ENCODE results near the gene EPS8.

EPS8 gene

DNA sequence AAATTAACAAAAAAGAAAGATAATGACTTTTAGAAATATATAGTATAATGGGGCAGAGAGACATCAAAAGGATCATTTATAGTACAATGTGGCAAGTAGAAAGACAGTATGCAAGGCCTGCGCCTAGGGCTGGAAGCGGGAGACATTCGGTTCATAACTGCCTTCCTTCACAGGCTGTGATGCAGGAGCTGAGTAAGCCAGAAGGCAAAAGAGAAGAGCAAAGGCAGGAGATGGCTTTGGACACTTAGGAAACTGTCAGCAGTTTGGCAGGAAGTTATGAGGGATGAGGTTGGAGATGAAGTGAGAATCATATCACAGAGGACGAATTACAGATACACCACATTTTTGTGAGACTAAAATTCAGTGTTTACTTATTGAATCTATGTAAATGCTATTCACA is 97.8 kb downstream of the EPS8 start:
- DNase-seq (ENCODE audit: low read depth, low spot score): no peak

- DNase-seq (ENCODE audit: low read depth, low spot score): no peak
Measured at GRCh38 chr12:15690320-15690719, 98.9 kb downstream of the EPS8 start.

DNA sequence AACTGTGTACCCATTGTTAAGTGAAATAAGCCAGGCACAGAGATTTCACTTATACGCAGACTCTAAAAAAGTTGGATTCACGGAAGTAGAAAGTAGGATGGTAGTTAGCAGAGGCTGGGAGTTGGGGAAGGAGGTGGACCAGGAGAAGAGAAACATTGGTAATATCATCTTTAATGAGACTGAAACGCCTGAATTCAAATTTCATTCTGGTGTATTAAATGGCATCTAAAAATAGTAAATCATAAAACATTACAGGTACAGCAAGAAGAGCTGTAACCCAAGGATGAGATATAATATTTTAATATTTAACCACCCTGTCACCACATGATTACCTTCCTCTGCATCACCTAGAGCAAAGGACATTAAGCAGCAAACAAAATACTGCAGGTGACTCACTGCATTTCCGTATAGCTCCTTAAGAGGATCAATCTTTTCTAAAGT is 99.4 kb downstream of the EPS8 start:
- DNase-seq (ENCODE audit: low read depth, low spot score): no peak

- DNase-seq (ENCODE audit: low read depth, low spot score): no peak
Measured at GRCh38 chr12:15688838-15689625, 100.2 kb downstream of the EPS8 start.

DNA sequence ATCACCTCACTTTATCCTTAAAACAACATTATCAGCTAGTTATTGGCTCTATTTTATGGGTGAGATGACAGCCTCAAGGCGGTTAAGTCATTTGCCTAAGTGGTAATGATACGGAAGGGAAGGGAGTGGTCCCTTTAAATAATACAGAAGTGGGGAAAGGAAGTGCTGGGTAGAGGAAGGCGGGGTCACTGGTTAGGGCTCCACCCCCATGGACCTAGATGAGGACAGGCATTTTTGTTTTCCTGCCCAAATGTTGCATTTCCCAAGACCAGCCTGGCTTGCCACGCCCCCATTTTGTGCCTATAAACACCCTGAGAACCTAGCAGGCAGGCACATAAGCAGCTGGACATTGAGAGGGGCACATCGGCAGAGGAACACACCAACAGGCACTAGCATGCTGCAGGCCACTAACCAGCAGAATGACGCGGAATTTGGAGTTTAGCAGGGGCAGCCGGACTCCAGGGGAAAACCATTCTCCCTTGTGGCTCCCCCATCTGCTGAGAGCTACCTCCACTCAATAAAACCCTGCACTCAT is 100.9 kb downstream of the EPS8 start:
- no peak for DNase-seq (ENCODE audit: low read depth, low spot score)

DNA sequence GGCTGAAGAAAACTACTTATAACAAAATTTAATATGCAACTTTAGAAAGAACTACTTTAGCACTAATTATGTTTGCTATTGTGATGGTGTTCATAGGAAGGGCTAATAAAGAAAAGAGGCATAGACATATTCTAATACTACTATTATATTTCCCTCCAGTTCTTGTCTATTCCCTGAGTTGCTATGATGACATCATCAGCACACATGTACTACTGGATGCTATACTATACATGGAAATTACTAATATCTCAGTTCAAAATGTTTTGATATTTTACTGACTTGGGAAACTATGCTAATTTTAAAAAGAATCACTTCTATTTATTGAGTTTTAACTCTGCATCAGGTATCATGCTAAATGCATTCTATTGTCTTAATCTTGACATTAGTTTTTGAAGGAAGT is 101.6 kb downstream of the EPS8 start:
- no peak for DNase-seq (ENCODE audit: low read depth, low spot score)

DNA sequence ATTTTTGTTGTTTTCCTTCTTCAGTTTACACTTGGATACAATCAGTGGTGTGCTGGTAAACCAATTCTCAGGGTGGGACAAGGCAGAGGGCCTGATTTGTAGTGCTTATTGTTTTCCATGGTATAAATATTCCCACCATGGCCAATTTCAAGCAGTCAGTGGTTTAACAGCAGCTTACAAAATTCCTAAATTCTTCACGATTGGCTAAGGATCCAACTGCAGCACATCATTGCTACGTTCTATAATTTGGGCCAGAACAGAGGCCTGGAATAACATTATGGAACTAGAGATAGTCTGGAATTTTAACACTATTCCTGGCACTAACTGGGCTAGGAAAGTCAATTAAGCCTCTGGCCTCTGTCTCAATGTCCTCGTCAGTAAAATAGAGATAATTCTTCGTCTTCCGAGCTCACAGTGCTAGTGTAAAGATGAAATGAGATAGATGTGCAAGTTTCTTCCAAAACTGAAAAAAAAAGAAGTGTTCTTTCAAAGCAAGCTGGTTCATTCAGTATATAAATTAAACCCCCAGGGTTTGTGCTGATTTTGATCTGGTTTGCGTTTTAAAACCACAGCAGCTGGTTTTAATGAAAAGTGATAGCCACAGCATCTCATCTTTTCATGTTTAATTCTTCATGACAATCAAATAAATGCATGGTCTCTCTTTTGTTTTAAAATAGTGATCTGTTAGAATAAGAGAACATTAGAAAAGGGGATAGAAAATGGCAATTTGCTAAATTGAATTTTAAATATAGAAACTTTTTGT is 104.1 kb downstream of the EPS8 start:
- DNase-seq (ENCODE audit: low read depth, low spot score): no peak

- no peak for DNase-seq (ENCODE audit: low read depth, low spot score)
Measured at GRCh38 chr12:15682826-15683225, 106.4 kb downstream of the EPS8 start.

GRCh38 chr12:15679151-15679550 is 110.0 kb downstream of the EPS8 start:
- DNase-seq (ENCODE audit: low read depth, low spot score): no peak

DNA sequence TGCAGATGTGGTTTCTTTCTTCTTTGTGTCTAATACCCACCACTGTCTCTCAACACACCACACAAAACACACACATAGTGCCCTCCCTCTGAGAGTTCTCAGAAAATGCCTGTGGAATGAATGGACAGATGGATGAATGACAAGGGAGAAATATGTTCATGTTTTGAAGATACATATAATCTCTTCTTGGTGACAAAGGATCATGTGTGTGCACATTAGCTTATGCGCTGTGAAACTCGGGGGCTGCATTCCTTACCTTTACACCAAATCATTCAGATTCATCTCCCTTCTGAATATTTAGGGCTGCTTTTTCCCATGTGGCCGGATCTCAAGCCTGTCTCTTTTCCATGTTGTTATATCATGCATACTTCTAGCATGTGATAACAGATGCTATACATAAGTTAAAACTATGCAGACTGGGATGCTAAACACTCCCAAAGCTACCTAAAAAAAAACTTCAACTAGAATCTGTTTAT is 111.4 kb downstream of the EPS8 start:
- no peak for DNase-seq (ENCODE audit: low read depth, low spot score)

- no peak for DNase-seq (ENCODE audit: low read depth, low spot score)
Measured at GRCh38 chr12:15677228-15677627, 112.0 kb downstream of the EPS8 start.

GRCh38 chr12:15672671-15673270 is 116.4 kb downstream of the EPS8 start:
- no peak for DNase-seq (ENCODE audit: low read depth, low spot score)

DNA sequence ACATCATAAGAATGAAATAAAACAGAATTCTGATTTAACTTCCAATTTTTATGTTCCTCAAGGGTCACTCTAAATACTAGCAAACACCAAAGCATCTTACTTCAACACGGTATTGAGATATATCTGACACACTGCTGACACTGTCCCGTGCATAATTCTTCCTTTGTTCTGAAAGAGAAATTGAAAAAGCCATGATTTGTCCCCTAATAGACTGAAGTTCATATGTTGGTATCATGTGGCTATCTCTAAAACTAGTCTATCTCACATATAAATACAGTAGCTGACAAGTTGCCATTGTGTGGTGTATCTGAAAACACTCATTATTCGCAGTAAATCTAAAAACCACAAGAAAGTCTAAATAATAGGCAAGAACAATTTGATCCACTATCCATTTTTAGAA is 118.4 kb downstream of the EPS8 start:
- DNase-seq (ENCODE audit: low read depth, low spot score): no peak

DNA sequence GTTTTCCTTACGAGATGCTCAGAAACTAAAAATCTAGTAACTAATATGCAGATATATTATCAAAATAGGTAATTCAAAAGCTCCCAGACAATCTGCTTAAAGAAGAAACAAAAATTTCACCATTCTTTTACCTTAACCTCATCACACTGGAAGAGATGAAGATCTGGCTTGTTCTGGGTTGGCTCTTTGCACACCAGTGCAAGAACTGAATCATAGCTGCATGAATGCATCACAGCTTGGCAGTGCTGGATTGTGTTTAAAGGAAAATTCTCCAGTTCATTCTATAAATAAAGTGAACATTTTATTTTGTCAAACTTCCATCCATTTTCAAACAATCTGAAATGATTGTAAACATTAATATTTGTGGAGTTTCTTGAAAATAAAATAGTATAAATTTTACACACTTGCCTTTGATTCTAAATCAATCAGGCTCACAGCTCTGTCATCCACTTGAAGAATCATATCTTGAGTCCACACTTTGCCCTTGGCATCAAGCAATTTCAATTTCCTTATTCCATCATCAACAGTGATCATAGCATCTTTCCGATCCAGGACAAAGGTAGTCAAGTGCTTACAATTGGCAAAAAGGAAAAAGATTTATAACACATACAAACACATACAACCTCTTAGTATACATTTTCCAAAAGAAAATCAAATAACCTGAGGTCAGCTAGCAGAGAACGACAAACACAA is 119.8 kb downstream of the EPS8 start:
- DNase-seq (ENCODE audit: low read depth, low spot score): no peak

DNA sequence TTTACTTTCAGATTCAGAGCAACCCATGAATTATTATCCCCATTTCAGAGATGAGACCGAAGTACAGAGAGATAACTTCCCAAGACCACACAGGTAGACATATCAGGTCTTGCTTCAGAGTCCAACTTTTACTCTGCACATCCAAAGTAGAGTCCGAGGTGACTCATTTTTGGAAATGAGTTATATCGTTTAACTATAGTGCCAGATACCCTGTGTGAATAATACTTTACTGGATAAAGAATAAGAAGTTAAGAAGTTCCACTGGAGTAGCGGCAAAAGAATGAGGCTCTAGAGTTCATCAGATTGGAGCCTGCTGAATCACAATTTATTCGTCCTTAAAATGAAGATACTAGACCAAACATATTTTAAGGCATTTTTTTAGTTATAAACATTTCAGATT is 124.7 kb downstream of the EPS8 start:
- no peak for DNase-seq (ENCODE audit: low read depth, low spot score)

GRCh38 chr12:15662983-15663659 is 126.1 kb downstream of the EPS8 start:
- no peak for DNase-seq (ENCODE audit: low read depth, low spot score)

DNA sequence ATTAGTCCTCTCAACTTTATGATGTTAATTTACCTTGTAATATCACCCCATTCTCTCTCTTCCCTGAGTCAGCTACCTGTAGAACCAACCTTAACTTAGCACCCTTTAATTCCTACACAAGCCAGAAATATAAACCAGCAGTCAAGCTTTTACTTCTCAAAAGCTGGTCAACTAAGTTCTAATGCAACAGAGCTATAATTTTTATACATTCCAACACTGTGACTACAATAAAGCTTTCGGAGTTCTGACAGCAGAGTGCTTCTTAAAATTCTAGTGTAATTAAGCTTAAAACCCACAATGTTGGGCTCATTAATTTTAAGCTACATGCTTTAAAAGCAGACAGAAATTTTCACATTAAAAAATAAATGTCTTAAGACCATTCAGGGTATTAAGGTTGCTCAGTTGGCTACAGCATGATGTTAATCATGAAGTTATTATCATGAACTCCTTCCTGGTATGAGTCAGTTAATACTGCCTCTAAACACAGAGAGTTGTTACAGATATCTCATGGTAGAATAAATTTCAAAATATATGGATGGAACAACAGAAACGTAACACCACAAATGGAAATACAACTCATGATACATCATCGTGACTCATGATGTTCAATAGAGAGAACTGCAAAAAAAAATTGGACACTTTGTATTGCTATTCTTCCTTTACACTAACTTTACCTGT is 126.7 kb downstream of the EPS8 start:
- no peak for DNase-seq (ENCODE audit: low read depth, low spot score)

DNA sequence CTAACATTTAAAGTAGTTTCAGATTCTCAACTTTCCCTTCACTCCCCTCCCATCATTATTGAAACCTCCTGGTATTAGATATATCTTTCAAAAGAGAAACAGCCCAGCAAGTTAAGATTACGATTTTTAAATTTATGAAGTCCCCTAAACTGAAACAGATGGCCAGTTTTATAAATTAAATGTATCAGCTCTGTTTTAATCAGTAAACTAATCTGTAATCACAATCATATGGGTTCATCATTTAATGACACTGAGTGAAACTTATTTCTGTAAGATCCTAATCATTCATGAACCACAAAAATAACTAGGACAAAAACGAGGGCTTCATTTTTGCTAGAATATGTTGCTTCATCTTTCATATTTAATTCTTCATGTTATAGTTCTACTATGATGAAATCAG is 137.8 kb downstream of the EPS8 start:
- no peak for DNase-seq (ENCODE audit: low read depth, low spot score)

GRCh38 chr12:15650399-15651128 is 138.6 kb downstream of the EPS8 start:
- no peak for DNase-seq (ENCODE audit: low read depth, low spot score)

DNA sequence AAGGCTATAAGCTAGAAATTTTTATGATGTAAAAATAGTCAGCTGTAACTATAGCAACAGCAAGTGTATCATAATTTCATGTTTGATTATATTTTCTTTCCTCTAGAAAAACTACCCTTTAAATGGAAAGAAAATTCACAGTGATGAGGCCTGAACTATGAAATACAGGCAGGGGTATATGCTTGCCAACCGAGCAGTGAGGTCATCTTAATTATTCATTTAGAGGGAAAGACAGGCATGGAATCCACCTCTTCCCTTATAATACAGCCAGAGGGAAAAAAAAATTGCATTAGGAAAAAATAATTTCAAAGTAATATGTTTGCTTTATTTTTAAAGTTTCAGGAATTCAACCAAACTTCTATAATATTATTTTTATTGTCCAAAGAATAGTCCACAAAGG is 139.8 kb downstream of the EPS8 start:
- no peak for DNase-seq (ENCODE audit: low read depth, low spot score)

Measured in activated CD4-positive, CD25-positive, alpha-beta regulatory T cell treated with anti-CD3 and anti-CD28 coated beads, Interleukin-2, amount 50 U/mL, for 16 hours (primary cell).